Vagina (tissue), 2 donors: Measurements from ENCODE around the gene ATP6V0B. TPM values are rescaled to one million over a fixed set of nuclear protein-coding genes. Genes with fewer than 3 reads are reported as not detected.

Experiments used
- DNase-seq, 2 donors: peaks; one replicate each; pipeline ENCODE4 v3.0.0-alpha.2; 2017; ENCODE audit errors: extremely low spot score in 2 of 2
- H3K27ac ChIP-seq: fragments of 200-600 bp; sonication (generic); one replicate; pipeline ENCODE4 v1.5.1; 2019
- H3K27me3 ChIP-seq: fragments of 200-600 bp; sonication (generic); one replicate; pipeline ENCODE4 v1.5.1; 2019
- H3K36me3 ChIP-seq, 2 donors: fragments of 200-600 bp; sonication (generic); one replicate each; pipeline ENCODE4 v1.5.1; 2017 to 2019
- H3K4me1 ChIP-seq: fragments of 200-600 bp; sonication (generic); one replicate; pipeline ENCODE4 v1.5.1; 2019
- H3K4me3 ChIP-seq, 2 donors: fragments of 200-600 bp; sonication (generic); 1 replicate in 1 of 2; 2 replicates in 1 of 2; pipeline ENCODE4 v1.5.1; 2016 to 2019
- H3K9me3 ChIP-seq: fragments of 200-600 bp; sonication (generic); one replicate; pipeline ENCODE4 v1.5.1; 2019
- POLR2A ChIP-seq, 2 donors: fragments of 450-650 bp; IDR thresholded peaks; one replicate each; pipeline ENCODE4 v1.6.1; 2017; ENCODE audit warnings: antibody characterized with exemption in 2 of 2, mild to moderate bottlenecking in 2 of 2, moderate library complexity in 2 of 2
- POLR2AphosphoS5 ChIP-seq, 2 donors: sonication (generic); formaldehyde crosslinking; IDR thresholded peaks; one replicate each; pipeline ENCODE4 v1.9.0; 2017; ENCODE audit warnings: antibody characterized with exemption in 2 of 2, mild to moderate bottlenecking in 2 of 2, low read depth in 1 of 2; ENCODE audit not compliant: insufficient read depth in 1 of 2
- intact Hi-C: fragments of 100-400 bp; cut with DNase I; formaldehyde crosslinking; loops from one replicate; pipeline ENCODE4 v1.15.1; 2023
- total RNA-seq: library from RNA; depleted of rRNA; stranded (reverse); fragments of >200 nt; gene quantifications from one replicate; pipeline ENCODE4 v1.2.3, GENCODE V29; 2016
- TF ChIP-seq, protein P1 (sequence below), 3 experiments: fragments of 450-650 bp in 2 of 3; fragments of 200-600 bp in 1 of 3; sonication (generic) in 1 of 3; IDR thresholded peaks; one replicate each; pipeline ENCODE4 v1.5.1; 2017 to 2019; ENCODE audit warnings: antibody characterized with exemption in 3 of 3, mild to moderate bottlenecking in 2 of 3, moderate library complexity in 2 of 3

ATP6V0B gene
- total RNA-seq, 1 donor from 2014 or later, result 71.5 TPM

DNA sequence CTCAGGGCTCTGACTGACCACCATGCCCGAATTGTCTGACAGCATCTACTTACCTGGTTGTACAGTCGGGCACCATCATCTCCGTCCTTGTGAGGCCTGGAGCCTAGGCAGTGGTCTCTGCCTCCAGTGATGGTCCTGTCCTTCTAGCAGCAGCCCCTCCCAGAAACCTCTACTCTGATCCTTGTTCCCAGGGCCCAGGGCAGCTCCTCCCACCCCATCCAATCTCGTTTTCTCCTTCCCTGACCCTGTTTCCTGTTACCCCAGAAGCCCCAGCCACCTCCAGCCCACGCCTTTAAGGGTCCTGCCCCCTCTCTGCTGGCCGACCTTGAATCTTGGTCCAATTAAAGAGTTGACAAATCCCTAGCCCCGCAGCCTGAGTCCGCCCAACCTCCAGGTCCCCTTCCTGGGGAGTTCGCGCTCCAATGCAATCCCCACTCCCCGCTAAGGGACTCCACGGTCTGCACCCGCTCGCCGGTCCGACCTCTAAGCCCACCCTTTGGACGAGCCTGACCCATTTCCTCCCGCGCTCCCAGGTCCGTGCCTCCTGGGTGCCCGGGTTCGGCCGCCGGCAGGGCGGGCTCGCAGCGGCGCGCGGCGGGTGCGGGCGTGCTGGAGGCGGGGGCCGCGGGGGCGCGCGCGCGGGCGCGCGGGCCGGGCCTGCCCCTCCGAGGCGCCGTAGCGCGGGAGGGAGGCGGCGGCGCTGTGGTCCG, 3.9 kb downstream of the ATP6V0B start, which contains the start of gene B4GALT2:
Gene B4GALT2 (plus strand): TSS at position 660 of the 710 bp plus-strand sequence. CDS start 1,951 bp downstream, outside the sequence.
- peaks cover 67% of the 10 kb centered on the region for H3K4me1 ChIP-seq
- peak within 1 kb of the TSS; percentile 68 to 92 for H3K4me3 ChIP-seq
- TF ChIP-seq POLR2A (IDR thresholded peaks at IDR 0.05) (no peak), POLR2AphosphoS5 (IDR thresholded peaks at IDR 0.05; ENCODE audit: insufficient read depth in 1 of 2, low read depth in 1 of 2) (no peak)
- TF ChIP-seq, protein P1, sequence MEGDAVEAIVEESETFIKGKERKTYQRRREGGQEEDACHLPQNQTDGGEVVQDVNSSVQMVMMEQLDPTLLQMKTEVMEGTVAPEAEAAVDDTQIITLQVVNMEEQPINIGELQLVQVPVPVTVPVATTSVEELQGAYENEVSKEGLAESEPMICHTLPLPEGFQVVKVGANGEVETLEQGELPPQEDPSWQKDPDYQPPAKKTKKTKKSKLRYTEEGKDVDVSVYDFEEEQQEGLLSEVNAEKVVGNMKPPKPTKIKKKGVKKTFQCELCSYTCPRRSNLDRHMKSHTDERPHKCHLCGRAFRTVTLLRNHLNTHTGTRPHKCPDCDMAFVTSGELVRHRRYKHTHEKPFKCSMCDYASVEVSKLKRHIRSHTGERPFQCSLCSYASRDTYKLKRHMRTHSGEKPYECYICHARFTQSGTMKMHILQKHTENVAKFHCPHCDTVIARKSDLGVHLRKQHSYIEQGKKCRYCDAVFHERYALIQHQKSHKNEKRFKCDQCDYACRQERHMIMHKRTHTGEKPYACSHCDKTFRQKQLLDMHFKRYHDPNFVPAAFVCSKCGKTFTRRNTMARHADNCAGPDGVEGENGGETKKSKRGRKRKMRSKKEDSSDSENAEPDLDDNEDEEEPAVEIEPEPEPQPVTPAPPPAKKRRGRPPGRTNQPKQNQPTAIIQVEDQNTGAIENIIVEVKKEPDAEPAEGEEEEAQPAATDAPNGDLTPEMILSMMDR (IDR thresholded peaks at IDR 0.05), result no peak
- H3K27ac ChIP-seq, result peak within 1 kb of the TSS; percentile 72
- peaks cover 0 to 11% of the 10 kb centered on the region in 2 donors for H3K36me3 ChIP-seq
- intact Hi-C loops, result no loop called here
- no peak for DNase-seq
- H3K27me3 ChIP-seq, result no peaks in the 10 kb centered on the region
- no peaks in the 10 kb centered on the region for H3K9me3 ChIP-seq

DNA sequence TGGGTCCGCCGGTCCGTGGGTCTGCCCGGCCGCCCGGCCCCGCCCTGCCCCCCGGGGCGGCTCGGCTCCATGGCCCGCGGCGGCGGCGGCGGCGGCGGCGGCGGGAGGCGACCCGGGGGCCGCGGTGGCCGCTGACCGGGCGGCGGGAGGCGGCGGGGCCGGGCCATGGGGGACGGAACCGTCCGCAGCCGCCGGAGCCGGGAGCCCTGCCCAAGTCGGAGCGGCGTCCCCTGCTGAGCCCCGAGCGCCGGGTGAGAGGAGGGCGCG, 4.4 kb downstream of the ATP6V0B start:
- Histone ChIP-seq H3K27ac (peak overlapping the region; percentile 72), H3K27me3 (no peaks in the 10 kb centered on the region), H3K4me1 (peaks cover 62% of the 10 kb centered on the region), H3K9me3 (no peaks in the 10 kb centered on the region), H3K36me3 (peaks cover 0 to 14% of the 10 kb centered on the region in 2 donors), H3K4me3 (peak overlapping the region; percentile 68 to 92)
- DNase-seq, result no peak
- TF ChIP-seq POLR2AphosphoS5 (IDR thresholded peaks at IDR 0.05; ENCODE audit: insufficient read depth in 1 of 2, low read depth in 1 of 2) (no peak), POLR2A (IDR thresholded peaks at IDR 0.05) (no peak)
- TF ChIP-seq, protein P1 (IDR thresholded peaks at IDR 0.05), result no peak
- intact Hi-C loops, result no loop called here

DNA sequence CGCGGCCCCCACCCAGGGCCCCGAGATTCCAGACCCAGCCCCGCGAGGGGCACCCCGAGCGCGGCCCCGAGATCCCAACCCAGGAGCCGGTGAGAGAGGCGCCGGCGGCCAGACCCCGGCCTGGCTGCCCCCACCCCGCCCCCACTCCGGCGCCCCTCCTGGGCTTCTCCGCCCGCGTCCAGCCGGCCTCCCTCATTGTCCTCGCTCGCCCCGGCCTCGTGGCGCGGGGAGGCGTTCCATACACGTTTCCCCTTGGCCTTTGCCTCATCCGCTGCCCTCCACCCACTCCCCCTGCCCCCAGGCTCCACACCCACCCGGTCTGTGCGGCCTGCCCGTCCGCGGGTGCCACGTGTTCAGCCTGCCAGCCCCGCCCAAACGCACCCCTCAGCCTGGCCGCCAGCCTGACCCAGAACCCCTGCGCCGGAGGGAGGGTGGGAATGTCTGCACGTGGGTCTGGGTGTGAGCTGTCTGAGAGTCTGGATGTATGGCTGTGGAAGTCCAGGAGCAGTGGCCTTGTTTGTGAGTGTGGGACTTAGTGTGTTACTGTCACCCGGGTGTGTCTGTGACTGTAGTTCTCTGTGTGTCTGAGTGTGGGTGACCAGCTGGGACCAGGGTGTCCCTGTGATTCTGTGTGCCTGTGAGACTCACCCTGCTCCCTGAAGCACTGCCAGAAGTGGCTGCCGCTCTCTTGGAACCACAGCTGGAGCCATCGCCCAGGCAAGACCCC, 4.9 kb downstream of the ATP6V0B start:
- Histone ChIP-seq H3K27ac (peak overlapping the region; percentile 72), H3K36me3 (peaks cover 0 to 17% of the 10 kb centered on the region in 2 donors), H3K9me3 (no peaks in the 10 kb centered on the region), H3K4me3 (peak overlapping the region; percentile 68 to 92), H3K27me3 (no peaks in the 10 kb centered on the region), H3K4me1 (peaks cover 58% of the 10 kb centered on the region)
- no peak for TF ChIP-seq POLR2AphosphoS5 (IDR thresholded peaks at IDR 0.05; ENCODE audit: insufficient read depth in 1 of 2, low read depth in 1 of 2)
- TF ChIP-seq, protein P1 (IDR thresholded peaks at IDR 0.05), result no peak
- no peak for TF ChIP-seq POLR2A (IDR thresholded peaks at IDR 0.05)
- no peak for DNase-seq
- intact Hi-C loops, result no loop called here

DNA sequence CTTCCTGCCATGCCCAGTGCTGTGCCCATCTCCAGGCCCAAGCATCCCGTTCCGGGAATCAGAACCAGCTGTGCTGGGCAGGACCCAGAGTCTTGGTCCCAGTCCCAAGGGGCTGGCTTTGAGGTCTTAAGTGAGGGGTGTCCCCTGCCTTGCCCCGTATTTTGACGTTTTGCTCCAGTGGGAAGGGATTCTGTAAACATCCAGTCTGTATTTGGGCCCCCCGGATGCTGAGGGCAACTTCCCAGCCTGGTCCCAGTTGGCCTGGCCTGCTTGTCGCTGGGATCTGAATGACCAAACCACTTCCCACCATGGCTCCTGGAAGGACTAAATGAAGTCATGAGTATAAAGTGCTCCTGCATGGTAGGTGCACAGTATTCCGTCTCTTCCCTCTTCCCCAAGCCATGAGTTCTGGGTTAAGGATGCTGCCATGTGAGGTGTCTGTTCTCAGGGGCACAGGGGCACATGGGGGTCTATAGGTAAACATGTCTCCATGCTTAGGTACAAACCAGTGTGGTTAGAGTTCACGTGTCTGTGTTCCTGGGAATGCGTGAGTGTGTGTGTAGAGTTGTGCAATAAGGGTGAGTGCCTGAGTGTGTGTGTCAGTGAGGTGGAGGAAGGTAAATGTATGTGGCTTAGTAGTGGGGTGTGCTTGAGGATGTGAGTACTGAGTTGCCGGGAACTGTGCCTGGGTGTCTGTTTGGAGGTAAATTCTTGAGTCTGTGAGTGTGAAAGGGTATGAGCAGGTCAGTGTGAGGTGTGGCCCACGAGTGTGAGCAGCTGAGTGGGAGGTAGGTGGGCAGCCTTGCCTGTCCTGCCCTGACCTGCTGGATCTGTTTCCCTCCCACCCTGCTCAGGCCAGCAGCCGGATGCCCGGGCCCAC, 5.7 kb downstream of the ATP6V0B start:
- intact Hi-C loops, result no loop called here
- Histone ChIP-seq H3K4me1 (peaks cover 56% of the 10 kb centered on the region), H3K9me3 (no peaks in the 10 kb centered on the region), H3K27ac (peak overlapping the region; percentile 72), H3K36me3 (peaks cover 0 to 19% of the 10 kb centered on the region in 2 donors), H3K4me3 (peak overlapping the region; percentile 68 to 92), H3K27me3 (no peaks in the 10 kb centered on the region)
- no peak for TF ChIP-seq POLR2A (IDR thresholded peaks at IDR 0.05)
- TF ChIP-seq, protein P1 (IDR thresholded peaks at IDR 0.05), result no peak
- TF ChIP-seq POLR2AphosphoS5 (IDR thresholded peaks at IDR 0.05; ENCODE audit: insufficient read depth in 1 of 2, low read depth in 1 of 2), result no peak
- no peak for DNase-seq
